DOHH2 (cell line): ENCODE measurements around the gene CDH12.

Experiments
- CTCF ChIP-seq: fragments of 200-600 bp; sonication (generic); IDR thresholded peaks from one replicate; pipeline ENCODE4 v1.5.1; 2014; ENCODE audit warnings: antibody characterized with exemption, mild to moderate bottlenecking, low read depth, low read length; ENCODE audit not compliant: poor library complexity, severe bottlenecking
- EZH2phosphoT487 ChIP-seq: fragments of 200-600 bp; sonication (generic); IDR thresholded peaks from 2 replicates; pipeline ENCODE4 v1.6.1; 2017; ENCODE audit warnings: borderline replicate concordance, mild to moderate bottlenecking, antibody characterized with exemption, low read length, moderate library complexity, mixed read lengths

DNA sequence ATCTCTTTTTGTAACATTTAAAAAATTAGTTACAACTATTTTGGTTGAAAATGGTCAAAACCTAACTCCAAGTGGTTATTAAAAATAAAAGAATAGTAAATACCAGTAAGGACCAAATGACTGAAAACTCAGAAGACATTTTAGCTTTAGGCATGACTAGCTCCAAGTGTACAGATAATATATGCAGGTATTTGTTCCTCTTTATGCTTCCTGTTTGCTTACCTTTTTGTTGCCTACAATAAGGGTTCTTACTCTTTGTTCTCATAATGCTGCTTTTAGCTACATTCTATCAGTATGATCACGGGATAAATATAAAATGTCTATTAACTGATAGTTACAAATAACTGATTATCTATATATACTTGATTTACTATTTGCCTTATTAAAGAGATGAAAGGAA lies 259.6 kb downstream of the CDH12 start:
- no peak for TF ChIP-seq CTCF
- TF ChIP-seq EZH2phosphoT487, result no peak
